Stimulated activated CD4-positive, alpha-beta T cell treated with anti-CD3 and anti-CD28 coated beads, Interleukin-15, amount 100 ng/mL, for 1 hour (primary cell): ENCODE results near the gene LRP1.

Experiments used
- DNase-seq, 2 donors: peaks; one replicate each; pipeline ENCODE4 v3.0.0-alpha.2; 2020; ENCODE audit warnings: low read depth in 1 of 2, low spot score in 1 of 2

Gene LRP1

DNA sequence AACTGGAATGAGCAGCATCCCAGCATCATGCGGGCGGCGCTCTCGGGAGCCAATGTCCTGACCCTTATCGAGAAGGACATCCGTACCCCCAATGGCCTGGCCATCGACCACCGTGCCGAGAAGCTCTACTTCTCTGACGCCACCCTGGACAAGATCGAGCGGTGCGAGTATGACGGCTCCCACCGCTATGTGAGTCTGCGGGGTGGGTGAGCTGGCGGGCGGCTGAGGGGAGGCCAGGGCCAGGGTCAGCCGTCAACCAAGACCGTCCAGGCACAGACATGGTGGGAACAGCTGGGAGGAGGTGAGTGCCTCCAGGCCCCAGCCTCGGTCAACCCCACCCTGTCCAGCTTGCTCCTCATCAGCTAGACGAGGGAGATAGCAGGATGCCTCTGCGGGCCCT, 62.5 kb downstream of the LRP1 start:
- DNase-seq, result no peak

- DNase-seq, result no peak
These were observed 63.1 kb downstream of the LRP1 start for GRCh38 chr12:57191410-57191809.

GRCh38 chr12:57192920-57193319, 64.6 kb downstream of the LRP1 start:
- DNase-seq, result no peak

DNA sequence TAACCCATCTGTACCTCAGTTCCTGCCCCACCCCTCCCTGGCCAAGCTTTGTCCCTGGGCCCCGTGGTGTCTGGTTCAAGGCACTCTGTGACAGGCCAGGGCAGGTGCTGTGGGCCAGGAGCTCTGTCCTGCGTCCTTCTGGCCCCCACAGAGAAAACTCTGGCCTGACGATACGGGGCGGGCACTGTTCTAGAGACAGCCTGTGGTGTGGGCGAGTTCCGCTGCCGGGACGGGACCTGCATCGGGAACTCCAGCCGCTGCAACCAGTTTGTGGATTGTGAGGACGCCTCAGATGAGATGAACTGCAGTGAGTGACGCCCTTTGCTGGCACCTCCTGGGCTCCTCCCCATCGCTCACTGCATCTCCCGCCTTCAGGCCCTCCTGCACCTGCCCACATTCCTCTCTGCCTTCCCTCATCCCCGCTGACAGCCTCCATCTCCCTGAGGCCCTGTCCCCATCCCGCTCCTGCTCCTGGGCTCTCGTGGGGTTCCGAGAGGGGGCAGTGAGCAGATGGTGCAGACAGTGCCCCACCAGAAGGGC, 65.5 kb downstream of the LRP1 start:
- DNase-seq, result no peak

- DNase-seq, result no peak
These were observed 66.0 kb downstream of the LRP1 start for GRCh38 chr12:57194253-57194652.

GRCh38 chr12:57195186-57195585, 66.9 kb downstream of the LRP1 start:
- no peak for DNase-seq

- DNase-seq, result no peak
These were observed 67.5 kb downstream of the LRP1 start for GRCh38 chr12:57195611-57196371.

GRCh38 chr12:57196439-57196838, 68.2 kb downstream of the LRP1 start:
- no peak for DNase-seq

GRCh38 chr12:57196956-57197355, 68.7 kb downstream of the LRP1 start:
- DNase-seq, result no peak

DNA sequence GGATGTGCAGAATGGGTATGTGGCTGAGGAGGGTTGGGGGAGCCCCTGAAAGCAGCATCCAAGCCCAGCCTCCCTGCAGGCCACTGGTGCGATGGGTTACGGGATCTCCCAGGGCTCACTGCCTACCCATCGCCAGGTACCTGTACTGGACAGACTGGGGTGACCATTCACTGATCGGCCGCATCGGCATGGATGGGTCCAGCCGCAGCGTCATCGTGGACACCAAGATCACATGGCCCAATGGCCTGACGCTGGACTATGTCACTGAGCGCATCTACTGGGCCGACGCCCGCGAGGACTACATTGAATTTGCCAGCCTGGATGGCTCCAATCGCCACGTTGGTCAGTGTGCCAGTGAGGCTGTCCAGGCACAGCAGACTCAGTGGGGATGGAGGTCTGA, 70.0 kb downstream of the LRP1 start:
- DNase-seq, result no peak

DNA sequence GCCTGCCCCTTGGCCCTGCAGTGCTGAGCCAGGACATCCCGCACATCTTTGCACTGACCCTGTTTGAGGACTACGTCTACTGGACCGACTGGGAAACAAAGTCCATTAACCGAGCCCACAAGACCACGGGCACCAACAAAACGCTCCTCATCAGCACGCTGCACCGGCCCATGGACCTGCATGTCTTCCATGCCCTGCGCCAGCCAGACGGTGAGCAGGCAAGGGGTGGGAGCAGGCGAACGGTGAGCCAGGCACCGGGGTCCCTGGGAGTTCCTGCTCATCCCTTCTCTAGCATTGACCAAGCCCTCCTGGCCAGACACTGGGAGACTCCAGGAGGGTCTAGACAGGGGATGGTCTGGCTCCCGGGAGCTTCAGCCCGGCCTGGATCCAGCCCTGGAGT, 70.9 kb downstream of the LRP1 start:
- DNase-seq, result no peak

DNA sequence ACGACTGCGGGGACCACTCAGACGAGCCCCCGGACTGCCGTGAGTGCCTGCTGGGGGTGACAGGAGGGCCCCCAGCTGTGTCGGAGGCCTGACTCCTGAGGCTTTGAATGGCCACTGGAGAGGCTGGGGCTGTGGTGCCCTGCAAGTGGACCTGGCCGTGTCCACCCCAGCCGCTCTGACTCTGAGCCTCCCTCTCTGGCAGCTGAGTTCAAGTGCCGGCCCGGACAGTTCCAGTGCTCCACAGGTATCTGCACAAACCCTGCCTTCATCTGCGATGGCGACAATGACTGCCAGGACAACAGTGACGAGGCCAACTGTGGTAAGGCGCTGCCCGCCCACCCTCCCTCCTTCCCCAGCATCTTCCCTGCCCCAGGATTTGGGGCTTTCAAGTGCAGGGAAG, 72.2 kb downstream of the LRP1 start:
- no peak for DNase-seq

DNA sequence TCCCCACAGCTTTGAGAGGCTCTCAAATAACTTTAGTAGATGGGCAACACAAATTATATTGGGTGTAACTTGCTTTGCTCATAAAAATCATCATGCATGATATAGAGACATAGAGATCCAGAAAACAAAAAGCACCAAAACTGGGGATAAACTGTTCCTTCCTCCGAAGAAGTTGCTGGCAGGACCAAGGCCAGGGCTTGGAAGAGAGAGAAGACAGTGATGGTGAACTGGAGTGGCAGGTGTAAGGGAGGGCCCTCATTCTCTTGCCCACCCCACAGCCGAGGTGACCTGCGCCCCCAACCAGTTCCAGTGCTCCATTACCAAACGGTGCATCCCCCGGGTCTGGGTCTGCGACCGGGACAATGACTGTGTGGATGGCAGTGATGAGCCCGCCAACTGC, 72.9 kb downstream of the LRP1 start:
- no peak for DNase-seq

GRCh38 chr12:57201631-57202030, 73.3 kb downstream of the LRP1 start:
- no peak for DNase-seq

DNA sequence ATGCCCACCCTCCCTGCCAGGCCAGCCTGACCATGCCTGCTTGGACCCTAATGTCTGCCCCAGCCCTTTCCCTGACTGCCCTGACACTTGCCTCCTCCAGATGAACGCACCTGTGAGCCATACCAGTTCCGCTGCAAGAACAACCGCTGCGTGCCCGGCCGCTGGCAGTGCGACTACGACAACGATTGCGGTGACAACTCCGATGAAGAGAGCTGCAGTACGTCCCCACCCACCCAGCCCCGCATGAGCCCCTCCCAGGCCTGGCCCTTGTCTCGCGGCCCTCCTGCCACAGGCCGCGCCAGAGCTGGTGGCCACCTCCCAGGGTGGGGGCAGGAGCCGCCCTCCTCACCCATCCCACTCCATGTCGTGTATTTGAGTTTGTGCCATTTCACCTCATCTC, 74.0 kb downstream of the LRP1 start:
- DNase-seq, result no peak

DNA sequence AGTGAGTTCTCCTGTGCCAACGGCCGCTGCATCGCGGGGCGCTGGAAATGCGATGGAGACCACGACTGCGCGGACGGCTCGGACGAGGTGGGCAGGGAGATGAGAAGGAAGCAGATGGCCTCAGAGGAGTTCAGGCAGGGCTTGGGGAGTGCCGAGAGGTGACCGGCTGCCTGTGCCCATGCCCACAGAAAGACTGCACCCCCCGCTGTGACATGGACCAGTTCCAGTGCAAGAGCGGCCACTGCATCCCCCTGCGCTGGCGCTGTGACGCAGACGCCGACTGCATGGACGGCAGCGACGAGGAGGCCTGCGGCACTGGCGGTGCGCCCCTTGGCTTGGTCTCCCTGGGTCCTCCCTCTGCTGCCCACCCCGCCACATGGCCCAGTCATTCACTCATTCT, 74.9 kb downstream of the LRP1 start:
- no peak for DNase-seq

DNA sequence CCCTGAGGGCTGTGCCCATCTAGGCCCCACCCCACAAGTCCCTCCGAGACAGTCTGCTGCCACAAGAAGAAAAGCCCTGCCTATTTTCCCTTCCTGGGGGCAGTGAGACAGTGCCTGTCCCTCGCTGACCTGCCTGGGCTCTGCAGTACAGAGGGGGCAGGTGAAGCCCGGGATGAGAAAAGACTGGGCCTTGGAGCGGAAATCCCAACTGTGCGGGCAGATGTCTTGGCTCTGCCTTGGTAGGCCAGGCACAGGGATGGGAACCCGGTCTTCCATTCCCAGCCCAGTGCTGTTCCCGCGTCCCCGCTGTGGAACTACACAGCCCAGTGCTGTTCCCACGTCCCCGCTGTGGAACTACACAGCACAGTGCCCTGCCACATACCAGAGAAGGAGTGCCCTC, 75.5 kb downstream of the LRP1 start:
- no peak for DNase-seq

DNA sequence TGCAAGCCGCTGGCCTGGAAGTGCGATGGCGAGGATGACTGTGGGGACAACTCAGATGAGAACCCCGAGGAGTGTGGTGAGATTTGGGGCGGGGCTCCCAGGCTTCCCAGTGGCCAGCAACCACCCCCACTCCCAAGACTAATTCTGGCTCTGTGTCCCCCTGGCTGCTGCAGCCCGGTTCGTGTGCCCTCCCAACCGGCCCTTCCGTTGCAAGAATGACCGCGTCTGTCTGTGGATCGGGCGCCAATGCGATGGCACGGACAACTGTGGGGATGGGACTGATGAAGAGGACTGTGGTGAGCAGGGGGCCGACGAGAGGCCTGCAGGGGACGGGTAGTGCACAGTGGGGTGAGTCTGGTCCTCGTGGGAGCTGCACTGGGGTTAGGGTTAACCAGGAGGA, 76.2 kb downstream of the LRP1 start:
- DNase-seq, result no peak

- no peak for DNase-seq
These were observed 76.9 kb downstream of the LRP1 start for GRCh38 chr12:57205186-57205585.

- DNase-seq, result no peak
These were observed 77.6 kb downstream of the LRP1 start for GRCh38 chr12:57205931-57206330.

DNA sequence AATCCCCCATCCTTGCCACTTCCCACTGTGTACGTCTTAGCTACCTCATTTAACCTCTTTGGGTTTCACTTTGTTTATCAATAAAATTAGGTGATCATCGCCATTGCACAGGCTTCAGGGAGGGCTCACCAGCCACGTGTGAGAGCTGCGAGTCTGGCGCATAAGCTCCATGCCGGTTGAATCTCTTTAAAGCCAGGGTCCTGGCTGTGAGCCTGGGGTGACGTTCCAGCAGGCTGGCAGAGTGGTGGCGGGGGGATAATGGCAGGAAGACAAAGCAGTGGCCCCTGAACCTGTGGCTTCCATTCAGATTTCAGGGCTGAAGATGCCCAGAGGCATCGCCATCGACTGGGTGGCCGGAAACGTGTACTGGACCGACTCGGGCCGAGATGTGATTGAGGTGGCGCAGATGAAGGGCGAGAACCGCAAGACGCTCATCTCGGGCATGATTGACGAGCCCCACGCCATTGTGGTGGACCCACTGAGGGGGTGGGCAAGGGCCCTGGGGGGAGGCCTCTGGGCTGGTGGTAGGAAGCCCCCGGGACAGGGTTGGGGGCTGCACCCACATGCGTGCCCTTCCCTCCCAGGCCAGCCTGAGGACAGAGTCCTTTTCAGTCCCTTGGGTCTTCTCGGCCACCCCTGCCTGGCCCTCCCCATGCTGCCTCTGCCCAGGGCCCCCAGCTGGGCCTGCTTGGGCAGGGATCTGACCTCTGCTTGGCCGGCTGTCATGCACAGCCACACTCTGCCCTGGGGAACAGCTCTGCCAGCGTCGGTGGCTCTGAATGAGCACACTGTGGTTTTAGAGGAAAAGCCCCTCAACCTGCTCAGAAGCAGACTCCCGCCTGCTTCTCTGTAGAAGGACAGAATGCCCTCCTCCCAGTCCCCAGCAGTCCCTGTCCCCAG, 79.7 kb downstream of the LRP1 start:
- DNase-seq, result no peak

GRCh38 chr12:57208631-57209282, 80.5 kb downstream of the LRP1 start:
- DNase-seq, result no peak
